K562 (cell line): ENCODE data around the gene ATF1.

Experiments used
- EP300 ChIP-seq: IDR thresholded peaks from 2 replicates; pipeline ENCODE4 v1.6.1; 2012; ENCODE audit warnings: low read length, improper control_type of control experiment
- POLR2A ChIP-seq: fragments of 450-650 bp; conservative IDR thresholded peaks from 2 replicates; pipeline ENCODE4 v1.6.1; 2016
- TAF1 ChIP-seq: IDR thresholded peaks from 2 replicates; pipeline ENCODE4 v1.6.1; 2011; ENCODE audit warnings: mild to moderate bottlenecking, low read length, moderate library complexity; ENCODE audit not compliant: insufficient read depth, control insufficient read depth, severe bottlenecking; ENCODE audit errors: extremely low read depth
- ZNF165 ChIP-seq: fragments of 250-450 bp; sonication (Bioruptor Pico); IDR thresholded peaks from 2 replicates; pipeline ENCODE4 v1.4.0; 2020; ENCODE audit warnings: borderline replicate concordance
- ZNF41 ChIP-seq: fragments of 250-450 bp; sonication (Bioruptor Pico); conservative IDR thresholded peaks from 2 replicates; pipeline ENCODE4 v1.4.0; 2020; ENCODE audit warnings: mild to moderate bottlenecking
- TF ChIP-seq, protein P1 (sequence below): fragments of 200-600 bp; sonication (generic); IDR thresholded peaks from one replicate; pipeline ENCODE4 v1.6.1; 2012; ENCODE audit warnings: mild to moderate bottlenecking, low read depth, low read length, inconsistent platforms

GRCh38 chr12:50775251-50775650 is 11.3 kb downstream of the ATF1 start:
- TF ChIP-seq ZNF165 (CRISPR knock-in tag) (no peak), ZNF41 (CRISPR knock-in tag) (no peak), TAF1 (no peak), EP300 (no peak), POLR2A (no peak)
- TF ChIP-seq, protein P1, sequence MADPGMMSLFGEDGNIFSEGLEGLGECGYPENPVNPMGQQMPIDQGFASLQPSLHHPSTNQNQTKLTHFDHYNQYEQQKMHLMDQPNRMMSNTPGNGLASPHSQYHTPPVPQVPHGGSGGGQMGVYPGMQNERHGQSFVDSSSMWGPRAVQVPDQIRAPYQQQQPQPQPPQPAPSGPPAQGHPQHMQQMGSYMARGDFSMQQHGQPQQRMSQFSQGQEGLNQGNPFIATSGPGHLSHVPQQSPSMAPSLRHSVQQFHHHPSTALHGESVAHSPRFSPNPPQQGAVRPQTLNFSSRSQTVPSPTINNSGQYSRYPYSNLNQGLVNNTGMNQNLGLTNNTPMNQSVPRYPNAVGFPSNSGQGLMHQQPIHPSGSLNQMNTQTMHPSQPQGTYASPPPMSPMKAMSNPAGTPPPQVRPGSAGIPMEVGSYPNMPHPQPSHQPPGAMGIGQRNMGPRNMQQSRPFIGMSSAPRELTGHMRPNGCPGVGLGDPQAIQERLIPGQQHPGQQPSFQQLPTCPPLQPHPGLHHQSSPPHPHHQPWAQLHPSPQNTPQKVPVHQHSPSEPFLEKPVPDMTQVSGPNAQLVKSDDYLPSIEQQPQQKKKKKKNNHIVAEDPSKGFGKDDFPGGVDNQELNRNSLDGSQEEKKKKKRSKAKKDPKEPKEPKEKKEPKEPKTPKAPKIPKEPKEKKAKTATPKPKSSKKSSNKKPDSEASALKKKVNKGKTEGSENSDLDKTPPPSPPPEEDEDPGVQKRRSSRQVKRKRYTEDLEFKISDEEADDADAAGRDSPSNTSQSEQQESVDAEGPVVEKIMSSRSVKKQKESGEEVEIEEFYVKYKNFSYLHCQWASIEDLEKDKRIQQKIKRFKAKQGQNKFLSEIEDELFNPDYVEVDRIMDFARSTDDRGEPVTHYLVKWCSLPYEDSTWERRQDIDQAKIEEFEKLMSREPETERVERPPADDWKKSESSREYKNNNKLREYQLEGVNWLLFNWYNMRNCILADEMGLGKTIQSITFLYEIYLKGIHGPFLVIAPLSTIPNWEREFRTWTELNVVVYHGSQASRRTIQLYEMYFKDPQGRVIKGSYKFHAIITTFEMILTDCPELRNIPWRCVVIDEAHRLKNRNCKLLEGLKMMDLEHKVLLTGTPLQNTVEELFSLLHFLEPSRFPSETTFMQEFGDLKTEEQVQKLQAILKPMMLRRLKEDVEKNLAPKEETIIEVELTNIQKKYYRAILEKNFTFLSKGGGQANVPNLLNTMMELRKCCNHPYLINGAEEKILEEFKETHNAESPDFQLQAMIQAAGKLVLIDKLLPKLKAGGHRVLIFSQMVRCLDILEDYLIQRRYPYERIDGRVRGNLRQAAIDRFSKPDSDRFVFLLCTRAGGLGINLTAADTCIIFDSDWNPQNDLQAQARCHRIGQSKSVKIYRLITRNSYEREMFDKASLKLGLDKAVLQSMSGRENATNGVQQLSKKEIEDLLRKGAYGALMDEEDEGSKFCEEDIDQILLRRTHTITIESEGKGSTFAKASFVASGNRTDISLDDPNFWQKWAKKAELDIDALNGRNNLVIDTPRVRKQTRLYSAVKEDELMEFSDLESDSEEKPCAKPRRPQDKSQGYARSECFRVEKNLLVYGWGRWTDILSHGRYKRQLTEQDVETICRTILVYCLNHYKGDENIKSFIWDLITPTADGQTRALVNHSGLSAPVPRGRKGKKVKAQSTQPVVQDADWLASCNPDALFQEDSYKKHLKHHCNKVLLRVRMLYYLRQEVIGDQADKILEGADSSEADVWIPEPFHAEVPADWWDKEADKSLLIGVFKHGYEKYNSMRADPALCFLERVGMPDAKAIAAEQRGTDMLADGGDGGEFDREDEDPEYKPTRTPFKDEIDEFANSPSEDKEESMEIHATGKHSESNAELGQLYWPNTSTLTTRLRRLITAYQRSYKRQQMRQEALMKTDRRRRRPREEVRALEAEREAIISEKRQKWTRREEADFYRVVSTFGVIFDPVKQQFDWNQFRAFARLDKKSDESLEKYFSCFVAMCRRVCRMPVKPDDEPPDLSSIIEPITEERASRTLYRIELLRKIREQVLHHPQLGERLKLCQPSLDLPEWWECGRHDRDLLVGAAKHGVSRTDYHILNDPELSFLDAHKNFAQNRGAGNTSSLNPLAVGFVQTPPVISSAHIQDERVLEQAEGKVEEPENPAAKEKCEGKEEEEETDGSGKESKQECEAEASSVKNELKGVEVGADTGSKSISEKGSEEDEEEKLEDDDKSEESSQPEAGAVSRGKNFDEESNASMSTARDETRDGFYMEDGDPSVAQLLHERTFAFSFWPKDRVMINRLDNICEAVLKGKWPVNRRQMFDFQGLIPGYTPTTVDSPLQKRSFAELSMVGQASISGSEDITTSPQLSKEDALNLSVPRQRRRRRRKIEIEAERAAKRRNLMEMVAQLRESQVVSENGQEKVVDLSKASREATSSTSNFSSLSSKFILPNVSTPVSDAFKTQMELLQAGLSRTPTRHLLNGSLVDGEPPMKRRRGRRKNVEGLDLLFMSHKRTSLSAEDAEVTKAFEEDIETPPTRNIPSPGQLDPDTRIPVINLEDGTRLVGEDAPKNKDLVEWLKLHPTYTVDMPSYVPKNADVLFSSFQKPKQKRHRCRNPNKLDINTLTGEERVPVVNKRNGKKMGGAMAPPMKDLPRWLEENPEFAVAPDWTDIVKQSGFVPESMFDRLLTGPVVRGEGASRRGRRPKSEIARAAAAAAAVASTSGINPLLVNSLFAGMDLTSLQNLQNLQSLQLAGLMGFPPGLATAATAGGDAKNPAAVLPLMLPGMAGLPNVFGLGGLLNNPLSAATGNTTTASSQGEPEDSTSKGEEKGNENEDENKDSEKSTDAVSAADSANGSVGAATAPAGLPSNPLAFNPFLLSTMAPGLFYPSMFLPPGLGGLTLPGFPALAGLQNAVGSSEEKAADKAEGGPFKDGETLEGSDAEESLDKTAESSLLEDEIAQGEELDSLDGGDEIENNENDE: no peak
